IPS-11a (cell line): ENCODE data around the gene MED25.

ENCODE experiments used
- H3K4me3 ChIP-seq: one replicate; pipeline ENCODE4 v1.5.1; 2013; ENCODE audit warnings: low read depth, low read length, control low read depth

MED25 gene

DNA sequence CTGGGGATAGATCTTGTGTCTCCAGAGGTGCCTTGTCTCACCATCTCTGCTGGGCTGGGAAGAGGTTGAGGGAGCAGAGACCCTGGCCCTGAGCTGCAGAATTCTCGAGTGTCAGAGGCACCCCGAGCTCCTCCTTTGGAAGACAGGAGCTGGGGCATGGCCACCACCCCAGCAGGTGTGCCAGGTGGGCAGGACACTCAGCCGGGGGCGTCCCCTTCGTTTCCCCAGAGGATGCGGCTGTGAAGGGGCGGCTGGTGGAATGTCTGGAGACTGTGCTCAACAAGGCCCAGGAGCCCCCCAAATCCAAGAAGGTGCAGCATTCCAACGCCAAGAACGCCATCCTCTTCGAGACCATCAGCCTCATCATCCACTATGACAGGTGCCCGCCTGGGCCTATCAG lies 19.5 kb upstream of the MED25 start:
- no peak overlapping the region for H3K4me3 ChIP-seq

DNA sequence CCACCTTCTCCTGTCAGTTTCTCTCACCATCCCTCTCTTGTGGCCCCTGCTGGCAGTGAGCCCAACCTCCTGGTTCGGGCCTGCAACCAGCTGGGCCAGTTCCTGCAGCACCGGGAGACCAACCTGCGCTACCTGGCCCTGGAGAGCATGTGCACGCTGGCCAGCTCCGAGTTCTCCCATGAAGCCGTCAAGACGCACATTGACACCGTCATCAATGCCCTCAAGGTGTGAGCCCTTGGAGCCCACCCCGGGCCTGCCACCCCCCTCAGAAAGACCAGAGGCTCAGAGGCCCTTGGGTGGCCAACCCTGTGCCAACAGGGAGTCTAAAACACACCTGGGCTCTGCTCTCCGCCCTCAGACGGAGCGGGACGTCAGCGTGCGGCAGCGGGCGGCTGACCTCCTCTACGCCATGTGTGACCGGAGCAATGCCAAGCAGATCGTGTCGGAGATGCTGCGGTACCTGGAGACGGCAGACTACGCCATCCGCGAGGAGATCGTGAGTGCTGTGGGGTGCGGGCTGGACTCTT lies 18.8 kb upstream of the MED25 start:
- no peak overlapping the region for H3K4me3 ChIP-seq

DNA sequence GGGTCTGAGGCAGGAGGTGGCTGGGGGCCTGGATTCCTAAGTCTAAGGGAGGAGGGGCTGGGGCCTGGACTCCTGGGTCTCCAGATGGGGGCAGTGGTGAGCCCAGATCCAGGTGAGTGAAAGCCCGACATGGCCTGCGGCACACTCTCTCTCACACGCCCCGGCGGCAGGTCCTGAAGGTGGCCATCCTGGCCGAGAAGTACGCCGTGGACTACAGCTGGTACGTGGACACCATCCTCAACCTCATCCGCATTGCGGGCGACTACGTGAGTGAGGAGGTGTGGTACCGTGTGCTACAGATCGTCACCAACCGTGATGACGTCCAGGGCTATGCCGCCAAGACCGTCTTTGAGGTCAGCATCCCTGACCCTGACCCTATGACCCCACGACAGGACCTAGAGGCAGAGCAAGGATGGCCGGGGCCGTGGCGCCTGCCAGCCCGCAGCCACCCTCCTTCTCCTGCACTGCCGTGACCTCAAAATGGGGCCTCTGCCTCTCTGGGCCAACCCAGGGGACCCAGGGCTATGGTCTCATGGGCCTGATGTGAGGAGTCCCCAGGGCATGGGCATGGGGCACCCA lies 18.2 kb upstream of the MED25 start:
- no peak overlapping the region for H3K4me3 ChIP-seq

DNA sequence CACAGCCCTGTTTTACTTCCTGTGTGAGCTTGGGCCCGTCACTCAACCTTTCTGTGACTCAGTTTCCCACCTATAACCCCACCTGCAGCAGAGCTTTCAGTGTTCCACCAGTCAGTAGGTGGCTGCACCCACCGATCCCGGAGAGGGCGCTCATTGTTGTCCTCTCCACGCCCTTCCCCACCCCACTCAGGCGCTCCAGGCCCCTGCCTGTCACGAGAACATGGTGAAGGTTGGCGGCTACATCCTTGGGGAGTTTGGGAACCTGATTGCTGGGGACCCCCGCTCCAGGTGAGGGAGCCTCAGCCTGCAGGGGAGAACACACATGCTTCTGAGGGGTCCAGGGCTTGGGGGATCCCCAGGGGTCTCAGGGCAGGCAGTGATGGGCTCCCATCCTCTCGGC lies 17.3 kb upstream of the MED25 start:
- no peak overlapping the region for H3K4me3 ChIP-seq

DNA sequence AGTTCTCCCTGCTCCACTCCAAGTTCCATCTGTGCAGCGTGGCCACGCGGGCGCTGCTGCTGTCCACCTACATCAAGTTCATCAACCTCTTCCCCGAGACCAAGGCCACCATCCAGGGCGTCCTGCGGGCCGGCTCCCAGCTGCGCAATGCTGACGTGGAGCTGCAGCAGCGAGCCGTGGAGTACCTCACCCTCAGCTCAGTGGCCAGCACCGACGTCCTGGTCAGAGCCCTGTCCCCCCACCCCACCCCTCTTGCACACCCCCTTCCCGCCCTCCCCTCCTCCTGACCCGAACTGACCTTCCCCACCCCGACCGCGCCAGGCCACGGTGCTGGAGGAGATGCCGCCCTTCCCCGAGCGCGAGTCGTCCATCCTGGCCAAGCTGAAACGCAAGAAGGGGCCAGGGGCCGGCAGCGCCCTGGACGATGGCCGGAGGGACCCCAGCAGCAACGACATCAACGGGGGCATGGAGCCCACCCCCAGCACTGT lies 16.6 kb upstream of the MED25 start:
- H3K4me3 ChIP-seq: no peak overlapping the region

DNA sequence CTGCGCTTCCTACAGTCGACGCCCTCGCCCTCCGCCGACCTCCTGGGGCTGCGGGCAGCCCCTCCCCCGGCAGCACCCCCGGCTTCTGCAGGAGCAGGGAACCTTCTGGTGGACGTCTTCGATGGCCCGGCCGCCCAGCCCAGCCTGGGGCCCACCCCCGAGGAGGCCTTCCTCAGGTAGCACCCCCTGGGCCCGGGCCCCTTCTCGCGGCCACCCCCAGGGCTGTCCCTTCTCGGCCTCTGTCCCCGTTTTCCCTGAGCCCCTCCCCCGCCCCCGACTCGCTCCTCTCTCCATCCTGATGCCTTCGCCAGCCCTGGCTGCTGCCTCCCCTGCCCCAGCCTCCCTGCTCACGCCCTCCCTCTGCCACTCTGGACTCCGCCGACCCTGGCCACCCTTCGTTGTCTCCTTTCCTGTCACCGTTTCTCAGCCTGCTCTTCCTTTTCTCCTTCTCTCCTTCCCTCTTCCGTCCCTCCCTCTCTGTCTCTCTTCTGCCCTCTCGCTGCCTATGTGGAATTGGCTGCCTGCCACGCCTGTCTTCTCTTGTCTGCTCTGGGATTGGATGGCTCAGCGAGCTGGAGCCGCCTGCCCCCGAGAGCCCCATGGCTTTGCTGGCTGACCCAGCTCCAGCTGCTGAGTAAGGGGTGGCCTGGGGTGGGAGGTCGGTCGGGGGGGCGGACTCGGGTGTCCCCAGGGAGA lies 16.0 kb upstream of the MED25 start:
- no peak overlapping the region for H3K4me3 ChIP-seq

DNA sequence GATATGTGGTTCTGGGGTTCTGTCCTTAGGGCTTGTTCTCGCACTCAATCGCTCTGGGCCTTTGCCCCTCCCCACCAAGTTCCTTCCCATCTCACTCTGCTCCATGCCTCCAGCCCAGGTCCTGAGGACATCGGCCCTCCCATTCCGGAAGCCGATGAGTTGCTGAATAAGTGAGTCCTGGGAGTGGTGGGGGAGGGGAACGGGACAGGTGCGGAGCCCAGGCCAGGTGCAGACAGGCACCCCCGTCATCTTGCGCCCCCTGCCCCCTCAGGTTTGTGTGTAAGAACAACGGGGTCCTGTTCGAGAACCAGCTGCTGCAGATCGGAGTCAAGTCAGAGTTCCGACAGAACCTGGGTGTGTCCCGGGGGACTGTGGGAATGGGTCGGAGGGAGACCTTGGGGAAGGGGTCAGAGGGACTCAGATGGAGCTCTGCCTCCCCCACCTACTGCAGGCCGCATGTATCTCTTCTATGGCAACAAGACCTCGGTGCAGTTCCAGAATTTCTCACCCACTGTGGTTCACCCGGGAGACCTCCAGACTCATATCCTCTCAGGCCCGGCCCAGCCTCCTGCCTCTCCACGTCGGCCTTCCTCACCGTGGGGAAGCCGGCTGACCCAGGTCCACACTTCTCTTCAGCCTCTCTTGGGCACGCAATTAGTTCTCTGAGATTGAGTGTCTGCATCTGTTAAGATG lies 15.1 kb upstream of the MED25 start:
- H3K4me3 ChIP-seq: no peak overlapping the region

DNA sequence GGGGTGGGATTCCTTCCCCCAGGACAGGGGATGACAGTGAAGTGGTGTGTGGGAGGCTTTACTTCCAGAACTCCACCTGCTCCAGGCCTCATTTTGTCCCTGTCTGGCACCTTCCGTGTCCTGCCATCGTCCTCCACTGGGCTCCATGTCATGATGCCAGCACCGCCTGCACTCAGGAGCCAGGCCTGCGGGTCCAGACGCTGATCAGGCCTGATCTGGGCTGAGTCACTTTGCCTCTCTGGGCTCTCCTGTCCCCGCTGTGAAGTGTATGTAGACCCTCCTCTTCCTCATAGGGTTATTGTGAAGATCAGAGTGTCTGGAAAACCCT lies 14.6 kb upstream of the MED25 start:
- no peak overlapping the region for H3K4me3 ChIP-seq

DNA sequence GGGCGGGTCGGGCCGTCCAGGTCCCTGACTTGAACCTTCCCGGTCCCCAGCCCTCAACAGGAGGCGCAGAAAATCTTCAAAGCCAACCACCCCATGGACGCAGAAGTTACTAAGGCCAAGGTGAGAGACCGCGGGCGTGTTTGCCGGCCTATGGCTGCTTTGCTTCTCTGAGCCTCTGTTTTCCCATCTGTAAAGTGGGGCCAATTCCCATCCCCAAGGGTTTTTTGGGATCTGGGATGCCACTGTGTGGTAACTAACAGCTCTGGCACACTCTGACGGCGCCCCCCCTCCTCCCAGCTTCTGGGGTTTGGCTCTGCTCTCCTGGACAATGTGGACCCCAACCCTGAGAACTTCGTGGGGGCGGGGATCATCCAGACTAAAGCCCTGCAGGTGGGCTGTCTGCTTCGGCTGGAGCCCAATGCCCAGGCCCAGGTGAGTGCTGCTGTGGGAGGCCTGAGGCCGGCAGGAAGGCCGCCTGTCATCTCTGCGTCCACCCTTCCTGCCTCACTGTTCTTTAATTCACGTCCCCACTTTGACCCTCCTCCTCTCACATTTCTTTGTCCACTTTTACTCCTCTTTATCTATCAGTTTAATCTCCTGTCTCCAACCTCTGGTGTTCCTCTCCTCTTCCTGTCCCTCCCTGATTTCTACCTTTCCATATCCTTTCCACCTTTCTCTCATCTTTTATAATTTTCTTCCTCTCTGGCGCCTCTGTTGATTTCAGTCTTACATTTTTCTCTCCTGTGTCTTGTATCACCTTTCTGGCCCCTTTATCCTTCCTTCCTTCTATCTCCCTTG lies 12.1 kb upstream of the MED25 start:
- no peak overlapping the region for H3K4me3 ChIP-seq

DNA sequence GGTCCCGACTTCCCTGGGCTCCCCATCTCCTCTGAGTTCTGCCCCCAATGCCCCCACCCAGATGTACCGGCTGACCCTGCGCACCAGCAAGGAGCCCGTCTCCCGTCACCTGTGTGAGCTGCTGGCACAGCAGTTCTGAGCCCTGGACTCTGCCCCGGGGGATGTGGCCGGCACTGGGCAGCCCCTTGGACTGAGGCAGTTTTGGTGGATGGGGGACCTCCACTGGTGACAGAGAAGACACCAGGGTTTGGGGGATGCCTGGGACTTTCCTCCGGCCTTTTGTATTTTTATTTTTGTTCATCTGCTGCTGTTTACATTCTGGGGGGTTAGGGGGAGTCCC lies 11.5 kb upstream of the MED25 start:
- no peak overlapping the region for H3K4me3 ChIP-seq

DNA sequence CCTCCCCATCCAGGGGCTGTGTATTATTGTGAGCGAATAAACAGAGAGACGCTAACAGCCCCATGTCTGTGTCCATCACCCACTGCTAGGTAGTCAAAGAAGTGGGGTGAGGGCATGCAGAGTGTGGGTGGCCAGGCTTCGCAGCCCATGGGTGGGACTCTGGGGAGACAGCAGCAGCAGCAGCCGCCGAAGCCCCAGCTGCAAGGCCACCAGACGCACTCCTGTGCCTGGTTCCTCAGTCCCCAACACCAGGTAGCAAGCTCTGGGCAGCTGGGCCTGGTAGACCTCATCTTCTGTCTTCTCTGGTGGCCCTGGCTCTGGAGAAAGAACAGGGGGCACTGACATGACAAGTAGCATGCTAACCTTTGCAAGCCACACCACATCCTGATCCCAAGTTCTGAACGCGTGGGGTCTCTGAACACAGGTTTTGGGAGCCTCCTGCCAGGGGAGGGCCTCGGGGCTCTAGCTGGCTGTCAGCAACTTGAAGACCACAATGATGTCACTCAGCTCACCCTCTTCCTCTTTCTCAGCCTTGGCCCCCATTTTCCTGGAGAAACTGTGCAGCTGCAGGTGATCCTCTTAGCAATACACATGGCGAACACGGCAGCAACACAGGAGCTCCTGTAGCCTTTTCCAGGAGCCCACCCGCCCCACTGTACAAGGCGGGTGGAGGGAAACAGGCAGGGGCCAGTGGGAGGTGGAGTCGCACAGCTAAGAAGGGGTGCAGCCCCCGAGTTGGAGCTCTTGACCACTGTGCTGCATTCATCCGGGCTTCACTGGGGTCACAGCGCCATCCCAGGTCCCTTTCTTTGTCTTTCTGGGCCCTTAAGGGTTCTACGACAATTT lies 10.8 kb upstream of the MED25 start:
- H3K4me3 ChIP-seq: no peak overlapping the region

DNA sequence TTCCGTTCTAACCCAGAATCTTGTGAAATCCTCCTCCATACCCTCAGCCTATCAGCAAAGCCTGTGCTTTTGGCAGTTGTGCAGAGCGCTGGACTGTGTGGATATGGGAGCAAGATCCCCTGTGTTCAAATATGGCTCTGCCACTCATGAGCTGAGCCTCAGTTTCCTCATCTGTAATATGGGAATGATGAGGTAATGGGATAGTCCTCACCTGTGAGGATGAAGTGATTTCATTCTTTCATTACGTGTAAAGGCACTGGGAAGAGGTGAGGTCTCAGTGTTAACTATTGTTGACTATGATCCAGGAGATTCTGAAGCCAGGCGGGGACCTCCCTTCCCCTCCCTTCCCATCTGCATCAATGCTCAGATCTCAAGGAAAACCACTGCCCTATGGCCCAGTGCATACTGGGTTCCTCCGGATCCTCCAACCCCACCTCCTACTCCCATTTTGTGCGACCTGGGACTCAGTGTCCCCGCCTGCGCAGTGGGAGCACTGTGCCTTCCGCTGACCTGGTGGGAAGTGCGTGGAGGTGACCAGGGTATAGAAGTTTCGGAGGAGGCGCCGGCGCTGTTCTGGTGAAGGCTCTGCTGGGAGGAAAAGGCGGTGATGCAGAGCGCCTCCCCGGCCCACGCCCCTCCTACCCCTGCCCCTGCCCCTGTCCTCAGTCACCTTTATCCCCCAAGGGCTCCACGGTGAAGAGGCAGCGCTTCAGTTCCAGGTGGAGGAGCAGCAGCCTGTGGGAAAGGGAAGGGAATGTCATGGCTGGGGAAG lies 10.0 kb upstream of the MED25 start:
- H3K4me3 ChIP-seq: no peak overlapping the region

DNA sequence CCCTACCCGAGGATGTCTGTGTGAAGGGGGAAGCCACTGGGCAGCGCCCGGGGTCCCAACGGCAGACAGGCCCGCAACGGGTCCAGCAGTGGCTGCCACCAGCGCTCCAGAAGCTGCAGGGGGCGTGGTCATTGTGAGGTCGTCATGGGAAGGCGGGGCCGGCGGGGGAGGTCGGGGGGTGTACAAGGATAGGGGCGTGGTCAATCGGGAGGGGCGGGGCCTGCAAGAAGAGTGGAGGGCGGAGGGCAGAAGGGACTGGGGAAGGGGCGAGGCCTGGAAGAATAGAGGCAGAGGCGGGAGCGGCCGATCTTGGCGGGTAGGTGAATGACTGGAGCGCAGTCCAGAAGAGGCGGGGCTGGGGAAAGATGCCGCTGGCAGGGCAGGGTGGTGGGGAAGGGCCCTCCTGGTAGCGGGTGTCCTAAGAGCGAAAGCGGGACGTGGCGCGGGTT lies 9.4 kb upstream of the MED25 start:
- H3K4me3 ChIP-seq: peak overlapping the region; percentile 43

DNA sequence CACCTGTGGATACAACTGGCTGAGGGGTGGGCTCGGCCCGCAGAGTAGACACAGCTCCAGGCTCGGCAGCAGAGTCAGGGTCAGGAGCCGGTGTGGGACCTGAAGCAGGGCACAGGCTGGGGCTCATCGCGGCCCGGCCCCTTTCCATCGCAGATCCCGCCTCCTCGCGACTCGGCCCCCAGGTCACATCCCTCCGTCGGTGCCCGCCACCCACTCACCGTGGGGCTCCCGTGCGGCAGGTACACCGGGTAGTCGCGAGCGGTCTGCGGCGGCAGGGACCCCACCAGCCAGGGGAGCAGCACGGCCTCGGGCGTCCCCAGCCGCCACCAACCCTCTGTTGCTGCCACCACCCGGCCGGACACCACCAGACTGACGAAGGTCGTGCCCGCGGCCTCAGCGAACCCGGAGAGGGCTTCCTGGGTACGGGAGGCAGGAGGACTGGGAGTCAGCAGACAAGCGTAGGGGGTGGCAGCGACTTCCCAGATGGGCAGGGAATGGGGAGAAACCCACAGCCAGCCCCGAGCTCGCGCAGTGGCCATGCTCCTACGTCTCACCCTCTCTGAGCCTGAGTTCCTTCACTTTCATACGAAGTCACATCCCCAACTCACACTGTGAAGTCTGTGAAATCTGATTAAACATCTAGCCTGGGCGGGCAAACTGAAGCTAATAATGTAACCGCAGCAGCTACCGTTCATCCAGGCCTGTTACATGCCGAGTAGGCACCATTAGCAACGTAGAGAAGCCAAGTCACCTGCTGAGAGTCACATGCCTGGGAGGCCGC lies 8.7 kb upstream of the MED25 start:
- peak overlapping the region; percentile 43 for H3K4me3 ChIP-seq

DNA sequence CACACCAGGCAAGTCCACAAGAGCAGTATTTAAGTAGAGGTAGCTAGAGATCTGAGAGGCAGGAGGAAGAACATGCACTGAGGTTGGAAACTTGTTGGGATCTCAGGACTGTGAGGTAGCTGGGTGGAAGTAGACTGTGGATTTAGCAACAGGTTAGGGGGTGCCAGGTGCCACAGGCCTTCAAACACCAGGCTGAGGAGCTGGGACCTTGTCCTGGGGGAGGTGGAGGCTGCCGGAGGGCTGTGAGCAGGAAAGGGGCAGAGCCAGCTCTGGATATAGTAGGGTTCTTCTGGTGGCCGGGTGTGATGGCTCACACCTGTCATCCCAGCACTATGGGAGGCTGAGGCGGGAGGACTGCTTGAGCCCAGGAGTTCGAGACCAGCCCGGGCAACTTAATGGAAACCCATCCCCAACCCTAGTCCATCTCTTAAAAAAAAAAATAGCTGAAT lies 8.1 kb upstream of the MED25 start:
- no peak overlapping the region for H3K4me3 ChIP-seq

DNA sequence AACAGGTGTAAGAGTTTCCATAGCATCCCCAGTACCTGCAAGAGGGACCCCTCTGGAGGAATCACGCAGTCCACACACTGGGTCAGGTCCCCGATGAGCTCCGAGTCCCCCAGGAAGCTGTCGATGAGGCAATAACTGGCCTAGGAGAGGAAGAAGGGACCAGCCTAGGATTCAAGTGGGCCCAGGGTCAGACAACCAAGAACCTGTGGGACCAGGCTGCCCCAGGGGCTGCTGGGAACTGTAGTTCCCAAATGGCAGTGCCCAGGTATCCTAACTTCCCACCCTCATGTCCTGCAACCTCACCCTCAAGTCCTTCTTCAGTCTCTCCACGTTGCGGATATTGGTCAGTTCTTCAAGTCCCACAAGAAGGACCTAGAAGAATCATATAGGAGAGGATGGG lies 6.8 kb upstream of the MED25 start:
- H3K4me3 ChIP-seq: no peak overlapping the region

DNA sequence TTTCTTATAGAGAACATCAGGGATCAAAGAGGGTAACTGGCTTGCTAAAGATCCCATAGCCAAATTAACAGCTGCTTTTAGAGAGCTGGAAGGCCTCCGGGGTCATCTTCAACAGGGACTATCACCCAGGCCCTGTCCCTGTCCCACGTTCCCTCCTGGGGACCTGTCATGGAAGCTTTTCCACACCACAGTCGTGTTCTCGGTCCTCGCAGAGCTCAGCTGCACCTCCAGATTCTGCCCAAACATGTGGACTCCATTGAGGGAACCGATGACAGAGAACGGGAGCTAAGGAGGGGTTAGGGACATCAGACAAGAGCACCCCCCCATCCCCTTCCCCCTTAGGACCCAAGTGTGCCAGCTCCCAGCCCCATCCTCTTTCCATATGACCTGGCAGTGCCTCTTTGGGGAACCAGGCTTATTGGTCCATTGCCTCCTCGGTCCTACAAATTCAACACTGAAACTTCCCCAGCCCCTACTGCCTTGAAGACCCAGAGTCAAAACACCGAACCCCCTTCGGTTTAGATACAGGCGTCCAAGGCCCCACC lies 5.6 kb upstream of the MED25 start:
- peak overlapping the region; percentile 83 for H3K4me3 ChIP-seq

DNA sequence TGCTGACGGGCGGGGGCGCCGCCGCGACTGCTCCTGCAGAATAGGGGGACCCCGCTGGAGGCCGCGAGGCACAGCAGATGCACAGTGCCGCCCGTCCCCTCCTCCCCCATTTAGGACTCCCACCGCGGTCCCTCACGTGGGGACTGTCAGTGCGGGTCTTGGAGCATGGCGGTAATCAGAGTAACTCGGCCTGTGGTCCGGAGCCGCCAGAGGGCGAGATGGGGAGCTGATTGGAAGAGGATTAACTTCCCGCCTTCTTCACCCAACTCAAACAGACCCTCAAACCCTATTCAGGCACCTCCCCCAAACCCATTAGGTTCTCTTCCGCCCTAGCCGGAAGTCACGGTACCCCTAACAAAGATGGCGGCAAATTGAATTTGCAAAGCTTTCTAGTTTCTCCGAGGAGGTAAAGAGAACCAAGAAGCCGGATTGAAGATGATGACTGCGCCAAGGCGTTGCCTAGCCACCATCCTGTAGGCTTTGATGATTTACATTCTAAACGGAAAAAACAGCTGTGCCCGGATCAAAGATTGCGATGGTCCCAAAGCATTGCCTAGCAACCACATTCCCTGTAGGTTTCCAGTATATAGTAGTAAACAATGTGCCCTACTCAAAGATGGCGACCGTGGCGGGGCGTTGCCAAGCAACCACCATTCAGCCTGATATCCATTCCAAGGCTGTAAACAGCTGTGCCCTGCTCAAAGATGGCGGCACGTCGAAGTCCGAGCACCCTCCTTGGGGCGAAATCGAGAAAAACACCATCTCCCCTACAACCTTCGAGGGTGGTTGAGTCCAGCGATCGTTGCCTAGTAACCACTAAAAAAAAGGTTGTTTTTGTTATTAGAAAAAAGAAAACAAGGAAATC lies 4.9 kb upstream of the MED25 start, which contains the start of gene FUZ:
FUZ (minus strand) TSS at position 296 of the 865 bp plus-strand sequence; CDS start at position 110, 186 bp downstream.
- H3K4me3 ChIP-seq: peak within 1 kb of the TSS; percentile 83
